Activated gamma-delta T cell treated with anti-CD3 and anti-CD28 coated beads, Interleukin-2, amount 50 U/mL, for 16 hours (primary cell): ENCODE data around the gene PADI4.
"Not testable (repeated sequence)": the region's sequence is repeated elsewhere in the genome, so short reads cannot be mapped to it uniquely, and the experiment has no call there.

Experiments
- DNase-seq: peaks from one replicate; pipeline ENCODE4 v3.0.0-alpha.2; 2020; ENCODE audit warnings: low read depth

Gene PADI4

GRCh38 chr1:17314491-17314971 lies 6.5 kb downstream of the PADI4 start:
- no peak for DNase-seq

DNA sequence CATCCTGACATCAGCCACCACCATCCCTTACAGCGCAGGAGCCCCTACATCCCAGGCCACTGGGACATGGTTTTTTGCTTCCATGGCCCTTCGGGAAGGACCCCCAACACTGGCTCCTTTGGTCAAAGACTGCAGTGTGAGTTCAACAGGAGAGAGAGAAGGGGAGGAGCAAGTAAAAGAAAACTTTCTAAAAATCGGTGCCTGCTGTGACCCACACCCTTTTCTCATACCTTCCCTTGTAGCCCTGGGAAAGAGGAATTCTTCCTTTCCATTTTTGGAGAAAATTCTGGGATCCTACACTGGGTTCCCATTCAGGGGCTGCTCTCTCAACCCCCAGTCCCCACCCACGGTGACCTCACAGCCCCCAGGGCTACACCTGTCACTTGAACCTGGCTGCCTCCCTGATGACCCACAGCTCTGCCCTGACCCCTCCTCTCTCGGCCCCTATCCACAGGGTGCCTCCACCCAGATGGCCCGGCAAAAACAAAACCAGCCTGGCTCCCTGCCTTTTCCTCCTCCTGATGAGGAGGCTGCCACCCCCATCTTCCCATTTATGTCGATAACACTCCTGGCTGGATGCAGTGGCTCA lies 7.6 kb downstream of the PADI4 start:
- DNase-seq = no peak

DNA sequence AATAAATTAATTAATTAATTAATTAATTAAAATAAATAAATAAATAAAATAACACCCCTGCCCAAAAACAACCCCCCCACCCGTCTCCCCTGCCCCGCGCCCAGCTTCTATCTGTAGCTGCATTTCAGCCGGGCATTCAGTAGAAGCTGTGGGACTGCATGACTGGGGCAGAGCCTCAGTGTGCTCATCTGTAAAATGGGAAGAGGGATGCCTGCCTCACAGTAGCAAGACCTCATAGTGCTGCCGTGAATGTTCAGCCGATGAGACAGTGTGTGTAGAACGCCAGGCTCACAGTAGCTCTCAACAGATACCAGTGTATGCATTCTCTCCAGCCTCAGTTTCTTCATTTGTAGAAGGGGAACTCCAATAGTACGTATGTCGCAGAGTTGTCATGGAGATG lies 8.7 kb downstream of the PADI4 start:
- no peak for DNase-seq

GRCh38 chr1:17318262-17318661 lies 10.3 kb downstream of the PADI4 start:
- DNase-seq = no peak

DNA sequence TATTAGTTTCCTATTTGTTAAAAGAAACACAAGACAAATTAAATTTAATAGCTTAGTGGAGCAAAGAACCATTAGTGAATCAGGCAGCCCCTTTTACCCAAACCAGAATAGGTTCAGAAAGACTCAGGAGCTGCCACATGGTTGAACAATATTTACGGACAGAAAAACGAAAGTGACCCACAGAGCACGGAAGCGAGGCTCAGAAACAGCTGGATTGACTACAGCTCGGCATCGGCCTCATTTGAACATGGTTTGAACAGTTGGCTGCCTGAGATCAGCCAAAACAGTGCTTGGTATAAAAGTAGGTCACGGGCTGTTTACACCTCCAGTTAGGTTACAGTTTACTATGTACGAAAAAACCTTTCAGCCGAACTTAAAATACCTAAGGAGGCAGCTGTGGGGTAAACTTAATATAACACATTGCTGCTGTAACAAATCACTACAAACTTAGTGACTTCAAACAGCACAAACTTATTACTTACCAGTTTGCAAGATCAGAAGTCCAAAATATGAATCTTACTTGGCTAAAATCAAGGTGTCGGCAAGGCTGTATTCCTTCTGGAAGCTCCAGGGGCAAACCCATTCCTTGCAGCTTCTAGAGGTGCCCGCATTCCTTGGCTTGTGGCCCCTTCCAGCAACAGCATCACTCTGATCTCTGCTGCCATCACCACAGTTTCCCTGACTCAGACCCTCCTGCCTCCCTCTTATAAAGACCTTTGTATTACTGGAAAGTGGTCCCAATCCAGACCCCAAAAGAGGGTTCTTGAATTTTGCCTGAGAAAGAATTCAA lies 11.8 kb downstream of the PADI4 start:
- no peak for DNase-seq

GRCh38 chr1:17321857-17322390 lies 13.9 kb downstream of the PADI4 start:
- DNase-seq = not testable (repeated sequence)

DNA sequence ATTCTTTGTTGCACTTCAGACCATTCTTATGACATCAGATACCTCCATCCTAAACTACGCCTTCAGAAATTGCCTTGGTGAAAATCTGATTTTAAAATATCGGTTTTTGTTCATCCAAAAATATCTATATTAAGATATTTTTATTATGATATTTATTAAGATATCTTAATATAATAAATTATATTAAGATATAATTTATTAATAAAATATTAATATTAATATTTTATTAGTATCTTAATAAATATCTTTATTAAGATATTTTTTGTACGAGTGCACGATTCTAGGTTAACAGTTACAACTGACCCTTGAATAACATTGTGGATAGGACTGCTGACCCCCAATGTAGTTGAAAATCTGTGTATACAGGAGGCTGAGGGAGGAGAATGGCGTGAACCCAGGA lies 20.9 kb downstream of the PADI4 start:
- DNase-seq = no peak

- DNase-seq = no peak
Observed at GRCh38 chr1:17329610-17330009, 21.6 kb downstream of the PADI4 start.

- DNase-seq = no peak
Observed at GRCh38 chr1:17330856-17331255, 22.9 kb downstream of the PADI4 start.

DNA sequence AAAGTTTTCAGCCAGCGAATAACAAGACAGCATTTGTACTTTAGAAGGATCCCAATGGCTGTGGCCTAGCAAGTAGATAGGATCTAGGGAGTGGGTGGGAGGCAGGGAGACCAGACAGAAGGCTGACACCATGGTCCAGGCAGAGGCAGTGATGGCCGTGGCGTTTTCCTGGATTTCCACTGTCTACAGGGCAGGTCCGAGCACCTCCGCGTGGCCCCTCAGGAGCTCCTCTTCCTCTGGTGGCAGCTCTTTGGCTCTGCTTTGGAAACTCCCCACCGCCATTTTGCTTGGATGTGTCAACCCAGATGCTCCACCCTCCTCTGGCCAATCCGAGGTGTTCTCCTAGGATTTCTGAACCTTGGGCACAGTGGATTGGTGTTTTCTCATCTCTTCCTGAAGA lies 25.1 kb downstream of the PADI4 start:
- DNase-seq = no peak

GRCh38 chr1:17335821-17336710 lies 28.1 kb downstream of the PADI4 start:
- DNase-seq = peak; percentile 48

DNA sequence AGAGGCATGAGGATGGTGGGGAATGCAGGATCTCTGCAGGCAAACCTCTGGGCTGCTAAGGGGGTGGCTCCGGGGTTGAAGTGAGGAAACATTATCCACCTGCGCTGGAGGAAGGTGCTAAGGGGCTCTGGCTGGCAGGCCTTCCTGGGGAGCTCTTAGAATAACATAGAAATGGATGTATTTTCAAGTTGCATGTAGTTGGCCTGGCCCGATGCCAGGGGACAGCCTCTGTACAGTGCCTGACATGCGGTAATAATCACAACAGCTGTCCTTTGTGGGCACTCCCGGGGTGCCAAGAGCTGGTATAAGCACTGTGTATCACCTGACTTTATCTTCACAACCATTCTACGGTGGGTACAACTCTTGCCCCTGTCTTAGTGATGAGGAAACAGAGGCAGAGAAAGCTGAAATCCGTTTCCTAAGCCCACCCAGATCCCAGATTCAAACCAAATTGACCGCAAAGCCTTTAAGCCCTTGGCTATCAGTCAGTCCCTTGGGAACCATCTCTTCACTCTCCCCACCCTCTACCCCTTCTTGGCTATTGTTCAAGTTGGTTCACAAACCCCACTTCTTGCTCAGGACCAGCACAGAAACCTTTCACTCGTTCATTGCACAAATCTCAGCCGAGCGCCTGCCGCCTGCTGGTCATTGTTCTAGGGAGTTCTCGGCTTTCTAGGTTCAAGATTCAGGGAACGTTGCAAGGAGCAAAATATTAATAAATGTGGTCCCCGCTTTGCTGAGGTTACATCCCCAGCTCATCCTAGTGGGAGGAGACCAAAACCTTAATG lies 30.9 kb downstream of the PADI4 start:
- DNase-seq = no peak

DNA sequence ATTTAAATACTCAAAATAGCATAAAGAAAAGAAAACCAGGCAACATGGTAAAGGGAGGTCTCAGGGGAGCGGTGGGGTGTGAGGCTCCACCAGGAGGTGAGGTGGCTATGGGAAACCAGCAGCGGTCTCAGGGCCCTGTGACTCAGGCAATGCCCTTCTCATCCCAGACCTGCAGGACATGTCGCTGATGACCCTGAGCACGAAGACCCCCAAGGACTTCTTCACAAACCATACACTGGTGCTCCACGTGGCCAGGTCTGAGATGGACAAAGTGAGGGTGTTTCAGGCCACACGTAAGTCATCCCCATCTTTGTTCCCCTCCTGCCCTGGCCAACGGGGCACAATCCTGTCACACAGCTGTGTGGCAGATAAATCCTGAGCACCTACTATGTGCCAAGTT lies 31.5 kb downstream of the PADI4 start:
- no peak for DNase-seq

GRCh38 chr1:17340358-17340757 lies 32.4 kb downstream of the PADI4 start:
- no peak for DNase-seq

DNA sequence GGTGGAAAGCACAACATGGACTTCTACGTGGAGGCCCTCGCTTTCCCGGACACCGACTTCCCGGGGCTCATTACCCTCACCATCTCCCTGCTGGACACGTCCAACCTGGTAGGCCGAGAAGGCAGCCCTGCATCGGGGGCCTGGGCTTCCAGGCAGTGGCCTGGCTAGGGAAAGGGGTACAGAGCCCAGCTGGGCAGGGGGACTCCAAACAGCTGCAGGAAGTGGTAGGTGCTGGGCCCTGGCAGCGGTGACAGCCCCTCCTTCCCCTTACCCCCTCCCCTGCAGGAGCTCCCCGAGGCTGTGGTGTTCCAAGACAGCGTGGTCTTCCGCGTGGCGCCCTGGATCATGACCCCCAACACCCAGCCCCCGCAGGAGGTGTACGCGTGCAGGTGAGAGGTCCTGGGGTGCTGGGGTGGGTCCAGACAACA lies 34.0 kb downstream of the PADI4 start:
- DNase-seq = no peak

GRCh38 chr1:17345506-17345905 lies 37.5 kb downstream of the PADI4 start:
- not testable (repeated sequence) for DNase-seq

DNA sequence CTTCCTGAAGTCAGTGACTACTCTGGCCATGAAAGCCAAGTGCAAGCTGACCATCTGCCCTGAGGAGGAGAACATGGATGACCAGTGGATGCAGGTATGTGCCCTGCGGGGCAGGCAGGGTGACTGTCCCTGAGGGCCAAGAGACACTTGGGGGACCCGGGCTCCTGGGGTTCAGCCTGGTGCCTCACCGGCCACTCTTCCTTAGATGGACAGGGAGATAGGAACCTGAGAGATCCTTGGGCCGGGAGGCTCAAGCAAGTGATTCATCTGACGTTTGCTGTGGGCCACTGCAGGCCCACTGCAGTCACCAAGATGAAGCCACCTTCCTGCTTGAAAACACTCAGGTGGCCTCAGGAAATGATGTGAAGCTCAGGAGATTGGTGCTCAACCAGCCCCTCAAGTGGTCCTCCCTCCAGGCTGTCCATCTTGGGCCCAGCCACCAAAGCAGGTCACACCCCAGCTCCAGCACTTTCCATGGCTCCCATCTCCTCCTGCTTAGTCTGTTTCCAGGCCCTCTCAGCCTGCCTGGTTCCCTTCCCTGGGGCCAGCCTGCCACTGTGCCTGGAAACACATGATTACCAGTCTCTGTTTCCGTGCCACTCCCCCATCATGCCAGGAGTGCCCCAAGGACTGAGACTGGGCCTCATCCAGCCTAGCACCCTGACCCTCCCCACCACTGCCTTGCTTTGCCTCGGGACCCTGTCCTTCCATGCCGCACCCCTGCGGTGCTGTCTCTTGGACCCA lies 38.2 kb downstream of the PADI4 start:
- DNase-seq = no peak

DNA sequence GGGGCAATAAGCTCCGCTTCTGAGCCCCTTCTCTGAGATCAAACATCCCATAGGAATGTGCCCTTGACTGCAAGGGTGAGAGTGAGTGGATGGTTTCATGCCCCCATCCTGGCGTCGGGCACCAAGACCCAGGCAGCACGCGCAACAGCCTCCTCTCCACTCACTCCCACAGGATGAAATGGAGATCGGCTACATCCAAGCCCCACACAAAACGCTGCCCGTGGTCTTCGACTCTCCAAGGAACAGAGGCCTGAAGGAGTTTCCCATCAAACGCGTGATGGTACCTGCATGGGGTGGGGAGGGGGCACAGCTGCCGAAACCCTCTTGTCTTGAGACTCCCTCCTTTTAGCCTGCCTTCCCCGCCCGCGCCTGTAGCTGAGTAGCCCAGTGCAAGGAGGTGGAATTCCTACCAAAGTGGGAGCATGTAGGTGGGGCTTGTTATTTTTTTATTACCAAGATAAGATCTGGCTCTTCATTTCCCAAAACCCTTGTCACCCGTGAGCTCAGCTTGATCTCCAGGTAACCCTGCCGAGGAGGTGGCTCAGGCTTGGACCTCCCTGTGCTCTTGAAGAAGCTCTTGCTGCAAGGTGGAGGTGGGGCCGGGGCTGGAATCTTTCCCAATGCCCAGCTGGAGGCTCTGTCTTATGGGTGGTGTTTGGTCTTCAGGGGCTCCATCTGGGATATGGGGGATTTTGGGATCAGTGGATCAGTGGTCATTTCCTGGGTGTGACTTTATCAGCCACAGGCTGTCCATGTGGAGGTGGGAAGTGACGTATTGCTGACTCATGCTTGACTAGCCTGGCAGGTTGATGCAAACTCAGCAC lies 40.0 kb downstream of the PADI4 start:
- DNase-seq = no peak

DNA sequence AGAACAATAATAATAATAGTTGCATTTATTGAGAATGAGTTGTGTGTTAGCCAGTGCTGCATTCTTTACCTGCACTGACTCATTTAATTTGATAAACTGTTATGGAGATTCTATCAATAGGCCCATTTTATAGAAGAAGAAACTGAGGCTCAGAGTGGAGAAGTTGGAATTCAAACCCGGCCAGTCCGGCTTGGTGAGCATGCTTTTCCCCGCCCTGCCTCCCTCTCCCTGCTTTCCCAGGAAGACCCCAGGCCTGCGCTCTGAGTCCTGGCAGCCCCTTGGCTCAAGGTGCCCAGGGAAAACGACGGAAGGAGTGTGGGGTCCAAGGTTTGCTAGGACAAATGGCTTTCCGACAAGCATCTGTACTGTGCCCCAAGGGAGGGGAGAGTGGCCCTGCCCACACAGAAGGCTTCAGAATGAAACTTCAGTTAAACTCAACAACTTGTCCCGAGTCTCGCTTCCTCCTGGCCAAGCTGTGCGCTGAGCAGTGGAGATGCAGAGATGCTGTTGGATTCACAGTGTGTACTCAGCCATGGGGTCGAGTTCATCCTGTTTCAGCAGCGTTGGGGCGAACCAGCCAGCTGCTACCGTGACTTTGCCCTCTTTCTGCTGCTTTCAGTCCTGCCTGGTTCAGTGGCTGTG lies 40.7 kb downstream of the PADI4 start:
- no peak for DNase-seq
